Endothelial cell of umbilical vein (primary cell): ENCODE measurements around the gene C11orf68. TPM values are rescaled to one million over a fixed set of nuclear protein-coding genes. Genes with fewer than 3 reads are reported as not detected.

Experiments
- BruUV-seq: library from RNA; stranded (reverse); fragments of 400-500 nt; replicated peaks from 2 replicates; lab custom pipeline; 2021; lab: Mats Ljungman, UMichigan
- CTCF ChIA-PET: fragments of 300-600, 350-600 bp; sonication (Branson Sonifier 250); formaldehyde crosslinking; loops from one replicate; lab custom pipeline; 2021; ENCODE audit warnings: antibody characterized with exemption, inconsistent platforms; lab: Charles Lee
- POLR2A ChIA-PET: fragments of 300-600, 350-600 bp; sonication (Branson Sonifier 250); formaldehyde crosslinking; loops from one replicate; lab custom pipeline; 2021; ENCODE audit warnings: antibody characterized with exemption, inconsistent platforms; lab: Charles Lee
- DNase-seq: peaks from one replicate; pipeline ENCODE4 v3.0.0-alpha.2; 2011; ENCODE audit warnings: low read depth, low spot score
- FAIRE-seq: peaks from 2 replicates; lab custom pipeline; 2011; peaks lifted over from hg19 to GRCh38; lab: Jason Lieb, UNC
- H2AFZ ChIP-seq: 2 replicates; pipeline ENCODE4 v1.6.0; 2012; ENCODE audit warnings: low read depth, low read length, control low read depth, inconsistent platforms
- H3K27ac ChIP-seq: 2 replicates; pipeline ENCODE4 v1.5.1; 2011; ENCODE audit warnings: low read depth, mild to moderate bottlenecking, control low read depth, low read length, moderate library complexity; ENCODE audit not compliant: insufficient read depth
- H3K27me3 ChIP-seq, 2 experiments: 2 replicates each; pipeline versions ENCODE4 v1.6.0 to v1.6.1; 2011; ENCODE audit warnings: low read length in 2 of 2, mixed read lengths in 1 of 2; ENCODE audit not compliant: control insufficient read depth in 2 of 2, insufficient read depth in 2 of 2
- H3K36me3 ChIP-seq, 2 experiments: 2 replicates in 1 of 2; 3 replicates in 1 of 2; pipeline ENCODE4 v1.5.1; 2011; ENCODE audit warnings: low read length in 2 of 2, mild to moderate bottlenecking in 1 of 2, moderate library complexity in 1 of 2; ENCODE audit not compliant: control insufficient read depth in 2 of 2, insufficient read depth in 2 of 2; ENCODE audit errors: extremely low read depth in 1 of 2
- H3K4me1 ChIP-seq: 3 replicates; pipeline ENCODE4 v1.5.1; 2011; ENCODE audit warnings: mild to moderate bottlenecking, low read length; ENCODE audit not compliant: control insufficient read depth, insufficient read depth; ENCODE audit errors: extremely low read depth
- H3K4me2 ChIP-seq: 2 replicates; pipeline ENCODE4 v1.6.1; 2011; ENCODE audit warnings: low read length, control low read depth, mixed read lengths; ENCODE audit not compliant: insufficient read depth
- H3K4me3 ChIP-seq, 3 experiments: fragments of 200-600 bp in 1 of 3; sonication (generic), shearing (Covaris generic) in 1 of 3; replicated peaks in 1 of 3; 2 replicates each; pipeline ENCODE4 v1.5.1; 2011 to 2016; ENCODE audit warnings: control low read depth in 3 of 3, low read length in 3 of 3, mild to moderate bottlenecking in 2 of 3, inconsistent platforms in 1 of 3, low read depth in 1 of 3, moderate library complexity in 1 of 3; ENCODE audit not compliant: insufficient read depth in 1 of 3
- H3K79me2 ChIP-seq: 2 replicates; pipeline ENCODE4 v1.6.0; 2012; ENCODE audit warnings: low read length, inconsistent platforms; ENCODE audit not compliant: control insufficient read depth, insufficient read depth
- H3K9ac ChIP-seq: replicated peaks from 2 replicates; pipeline ENCODE3; 2011; ENCODE audit warnings: low read length, control low read depth; ENCODE audit not compliant: insufficient read depth; ENCODE audit errors: extremely low read depth
- H3K9me1 ChIP-seq: replicated peaks from 3 replicates; pipeline ENCODE4 v1.6.0; 2011; ENCODE audit warnings: mild to moderate bottlenecking, low read length; ENCODE audit not compliant: control insufficient read depth, insufficient read depth; ENCODE audit errors: extremely low read depth
- H3K9me3 ChIP-seq: replicated peaks from 2 replicates; pipeline ENCODE4 v1.5.1; 2012; ENCODE audit warnings: low read length, inconsistent platforms; ENCODE audit not compliant: control insufficient read depth, insufficient read depth
- H4K20me1 ChIP-seq: replicated peaks from 2 replicates; pipeline ENCODE3; 2011; ENCODE audit warnings: mild to moderate bottlenecking, low read length; ENCODE audit not compliant: control insufficient read depth, insufficient read depth; ENCODE audit errors: extremely low read depth
- EZH2 ChIP-seq: IDR thresholded peaks from 2 replicates; pipeline ENCODE4 v1.6.1; 2012; ENCODE audit warnings: borderline replicate concordance, low read depth, mild to moderate bottlenecking, moderate library complexity, low read length, inconsistent platforms; ENCODE audit not compliant: severe bottlenecking
- FOS ChIP-seq: IDR thresholded peaks from 2 replicates; pipeline ENCODE4 v1.6.1; 2011; ENCODE audit warnings: mild to moderate bottlenecking, low read length, moderate library complexity, borderline replicate concordance; ENCODE audit not compliant: insufficient read depth
- GATA2 ChIP-seq: IDR thresholded peaks from 2 replicates; pipeline ENCODE4 v1.7.0; 2011; ENCODE audit warnings: low read depth, mild to moderate bottlenecking, moderate library complexity, mixed read lengths, low read length; ENCODE audit not compliant: insufficient read length, insufficient read depth
- JUN ChIP-seq: IDR thresholded peaks from 2 replicates; pipeline ENCODE4 v1.6.1; 2011; ENCODE audit warnings: borderline replicate concordance, low read depth; ENCODE audit not compliant: insufficient read length, insufficient read depth
- MYC ChIP-seq: IDR thresholded peaks from one replicate; pipeline ENCODE4 v1.6.1; 2011; ENCODE audit warnings: mild to moderate bottlenecking, low read depth, low read length
- POLR2A ChIP-seq: IDR thresholded peaks from 2 replicates; pipeline ENCODE4 v1.6.1; 2012; ENCODE audit warnings: low read depth, mild to moderate bottlenecking, control low read depth, low read length
- POLR2AphosphoS5 ChIP-seq: IDR thresholded peaks from 2 replicates; pipeline ENCODE4 v1.6.1; 2012; ENCODE audit warnings: low read depth, mild to moderate bottlenecking, control low read depth, low read length, moderate library complexity; ENCODE audit not compliant: insufficient read depth
- dilution Hi-C: fragments of 300-500 bp; cut with MboI; formaldehyde crosslinking; loops from one replicate; pipeline ENCODE4 v1.15.0; 2019; ENCODE audit warnings: low sequenced_read_pairs; ENCODE audit not compliant: extremely low pct_ligation_motif_present
- intact Hi-C: fragments of 100-400 bp; cut with micrococcal nuclease; formaldehyde crosslinking; loops from one replicate; pipeline ENCODE4 v1.10.0; 2022
- polyA plus RNA-seq, 4 experiments: library from polyadenylated mRNA; depleted of rRNA in 3 of 4; stranded (reverse) in 3 of 4; unstranded in 1 of 4; fragments of >200 nt; gene quantifications; 2 replicates each; pipeline versions ENCODE4 v1.2.1 to v1.2.3, GENCODE V29; 2011 to 2012; ENCODE audit warnings: missing spikeins in 1 of 4
- total RNA-seq: library from RNA; stranded (reverse); gene quantifications from 2 replicates; pipeline ENCODE4 v1.2.3, GENCODE V29; 2021
- TF ChIP-seq, protein P1 (sequence below): IDR thresholded peaks from 2 replicates; pipeline ENCODE4 v1.6.1; 2011; ENCODE audit not compliant: insufficient read depth, insufficient read length
- TF ChIP-seq, protein P2 (sequence below), 2 donors: IDR thresholded peaks; 1 replicate in 1 of 2; 2 replicates in 1 of 2; pipeline ENCODE4 v1.5.1; 2011; ENCODE audit warnings: low read length in 2 of 2, mild to moderate bottlenecking in 2 of 2, moderate library complexity in 2 of 2, control low read depth in 1 of 2, inconsistent platforms in 1 of 2, low read depth in 1 of 2; ENCODE audit not compliant: insufficient read depth in 1 of 2; ENCODE audit errors: extremely low read depth in 1 of 2

The C11orf68 gene
- total and polyA plus RNA-seq, 2 donors (not counting 3 experiments of a cell fraction or from before 2014, with no cell fraction given): 35.6 to 66.5 TPM

DNA sequence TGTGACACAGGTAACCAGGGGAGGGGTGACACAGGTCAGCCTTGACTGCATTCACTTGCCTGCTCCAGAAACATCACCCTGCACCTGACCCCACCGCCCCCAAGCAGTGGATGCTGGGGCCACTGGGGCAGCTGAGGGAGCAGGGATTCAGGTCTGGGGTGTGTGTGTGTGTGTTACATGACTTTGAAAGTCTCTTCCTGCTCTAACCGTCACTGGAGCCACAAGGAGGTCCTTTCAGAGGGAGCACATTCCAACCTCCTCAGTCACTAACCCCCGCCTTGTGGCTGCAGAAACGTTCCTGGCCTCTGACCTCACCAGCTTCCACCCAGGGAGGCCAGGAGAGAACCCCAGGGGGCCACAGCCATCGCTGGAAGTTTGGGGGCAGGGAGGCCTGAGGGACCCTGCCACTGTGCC lies 15.8 kb downstream of the C11orf68 start:
- Histone ChIP-seq H3K4me2 (peak overlapping the region; percentile 25), H4K20me1 (no peaks in the 10 kb centered on the region), H3K27ac (peak overlapping the region; percentile 30), H3K4me1 (peaks cover 15% of the 10 kb centered on the region), H3K9me3 (no peaks in the 10 kb centered on the region), H3K9ac (no peak overlapping the region), H3K4me3 (no peak overlapping the region), H3K27me3 (no peaks in the 10 kb centered on the region), H3K79me2 (peaks cover 19% of the 10 kb centered on the region), H3K9me1 (no peaks in the 10 kb centered on the region), H2AFZ (peak overlapping the region; percentile 52), H3K36me3 (no peaks in the 10 kb centered on the region)
- ChIA-PET POLR2A (no interaction called here), CTCF (interaction anchor here (1.1 to 2.3 kb wide), 3 partner anchors 13 to 43 kb away, joined by 3 to 5 read pairs (median 5); partner anchors contain the start of gene MUS81)
- TF ChIP-seq EZH2 (no peak), POLR2A (no peak), MYC (no peak), FOS (peak; percentile 57), GATA2 (no peak), POLR2AphosphoS5 (peak; percentile 35), JUN (no peak)
- TF ChIP-seq, protein P1, sequence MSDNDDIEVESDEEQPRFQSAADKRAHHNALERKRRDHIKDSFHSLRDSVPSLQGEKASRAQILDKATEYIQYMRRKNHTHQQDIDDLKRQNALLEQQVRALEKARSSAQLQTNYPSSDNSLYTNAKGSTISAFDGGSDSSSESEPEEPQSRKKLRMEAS: no peak
- TF ChIP-seq, protein P2, sequence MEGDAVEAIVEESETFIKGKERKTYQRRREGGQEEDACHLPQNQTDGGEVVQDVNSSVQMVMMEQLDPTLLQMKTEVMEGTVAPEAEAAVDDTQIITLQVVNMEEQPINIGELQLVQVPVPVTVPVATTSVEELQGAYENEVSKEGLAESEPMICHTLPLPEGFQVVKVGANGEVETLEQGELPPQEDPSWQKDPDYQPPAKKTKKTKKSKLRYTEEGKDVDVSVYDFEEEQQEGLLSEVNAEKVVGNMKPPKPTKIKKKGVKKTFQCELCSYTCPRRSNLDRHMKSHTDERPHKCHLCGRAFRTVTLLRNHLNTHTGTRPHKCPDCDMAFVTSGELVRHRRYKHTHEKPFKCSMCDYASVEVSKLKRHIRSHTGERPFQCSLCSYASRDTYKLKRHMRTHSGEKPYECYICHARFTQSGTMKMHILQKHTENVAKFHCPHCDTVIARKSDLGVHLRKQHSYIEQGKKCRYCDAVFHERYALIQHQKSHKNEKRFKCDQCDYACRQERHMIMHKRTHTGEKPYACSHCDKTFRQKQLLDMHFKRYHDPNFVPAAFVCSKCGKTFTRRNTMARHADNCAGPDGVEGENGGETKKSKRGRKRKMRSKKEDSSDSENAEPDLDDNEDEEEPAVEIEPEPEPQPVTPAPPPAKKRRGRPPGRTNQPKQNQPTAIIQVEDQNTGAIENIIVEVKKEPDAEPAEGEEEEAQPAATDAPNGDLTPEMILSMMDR (IDR thresholded peaks at IDR 0.05; ENCODE audit: extremely low read depth in 1 of 2, insufficient read depth in 1 of 2, low read depth in 1 of 2, low read length in 2 of 2): no peak
- no peak for DNase-seq
- intact Hi-C loops (no loop called here), dilution Hi-C loops (no loop called here)
- peak; percentile 66 for FAIRE-seq
- BruUV-seq: no TSS peak
